Coronary artery (tissue), 2 donors: Measurements from ENCODE around the gene DHRSX.
A peak's percentile ranks its signal among the peaks of the same experiment; 100 is the strongest.
"Not testable (repeated sequence)": the region's sequence is repeated elsewhere in the genome, so short reads cannot be mapped to it uniquely, and the experiment has no call there.

Experiments used
- DNase-seq: peaks from one replicate; pipeline ENCODE4 v3.0.0-alpha.2; 2017; ENCODE audit warnings: low spot score
- H3K27ac ChIP-seq, 2 donors: fragments of 200-600 bp; sonication (generic); one replicate each; pipeline ENCODE4 v1.5.1; 2016 to 2019
- H3K4me3 ChIP-seq: fragments of 200-600 bp; sonication (generic); 2 replicates; pipeline ENCODE4 v1.5.1; 2016; ENCODE audit warnings: mild to moderate bottlenecking, moderate library complexity
- TF ChIP-seq, protein P1 (sequence below): fragments of 200-600 bp; sonication (generic); IDR thresholded peaks from one replicate; pipeline ENCODE4 v1.5.1; 2019; ENCODE audit warnings: antibody characterized with exemption

DHRSX gene

DNA sequence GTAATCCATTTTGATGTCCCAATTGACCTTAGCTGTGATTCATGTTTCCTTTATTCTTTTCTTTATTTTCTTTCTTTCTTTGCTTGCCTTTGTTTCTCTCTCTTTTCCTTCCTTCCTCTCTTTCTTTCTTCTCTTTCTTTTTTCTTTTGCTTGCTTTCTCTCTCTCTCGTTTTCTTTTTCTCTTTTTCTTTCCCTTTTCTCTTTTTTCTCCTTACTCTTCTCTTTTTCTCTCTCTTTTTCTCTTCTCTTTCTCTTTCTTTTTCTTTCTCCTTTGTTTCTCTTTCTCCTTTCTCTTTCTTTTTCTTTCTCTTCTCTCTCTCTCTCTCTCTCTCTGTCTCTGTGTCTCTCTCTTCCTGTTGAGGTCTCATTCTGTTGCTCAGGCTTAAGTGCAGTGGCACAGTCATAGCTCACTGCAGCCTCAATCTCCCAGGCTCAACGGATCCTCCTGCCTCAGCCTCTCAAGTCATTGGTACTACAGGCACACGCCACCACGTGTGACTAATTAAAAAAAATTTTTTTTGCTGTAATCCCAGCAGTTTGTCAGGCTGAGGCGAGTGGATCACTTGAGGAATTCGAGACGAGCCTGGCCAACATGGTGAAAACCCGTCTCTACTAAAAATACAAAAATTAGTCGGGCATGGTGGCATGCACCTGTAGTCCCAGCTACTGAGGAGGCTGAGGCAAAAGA lies 8.0 kb upstream of the DHRSX start:
- peak; percentile 22 for DNase-seq
- Histone ChIP-seq H3K4me3 (no peak overlapping the region), H3K27ac (no peak overlapping the region)
- TF ChIP-seq, protein P1, sequence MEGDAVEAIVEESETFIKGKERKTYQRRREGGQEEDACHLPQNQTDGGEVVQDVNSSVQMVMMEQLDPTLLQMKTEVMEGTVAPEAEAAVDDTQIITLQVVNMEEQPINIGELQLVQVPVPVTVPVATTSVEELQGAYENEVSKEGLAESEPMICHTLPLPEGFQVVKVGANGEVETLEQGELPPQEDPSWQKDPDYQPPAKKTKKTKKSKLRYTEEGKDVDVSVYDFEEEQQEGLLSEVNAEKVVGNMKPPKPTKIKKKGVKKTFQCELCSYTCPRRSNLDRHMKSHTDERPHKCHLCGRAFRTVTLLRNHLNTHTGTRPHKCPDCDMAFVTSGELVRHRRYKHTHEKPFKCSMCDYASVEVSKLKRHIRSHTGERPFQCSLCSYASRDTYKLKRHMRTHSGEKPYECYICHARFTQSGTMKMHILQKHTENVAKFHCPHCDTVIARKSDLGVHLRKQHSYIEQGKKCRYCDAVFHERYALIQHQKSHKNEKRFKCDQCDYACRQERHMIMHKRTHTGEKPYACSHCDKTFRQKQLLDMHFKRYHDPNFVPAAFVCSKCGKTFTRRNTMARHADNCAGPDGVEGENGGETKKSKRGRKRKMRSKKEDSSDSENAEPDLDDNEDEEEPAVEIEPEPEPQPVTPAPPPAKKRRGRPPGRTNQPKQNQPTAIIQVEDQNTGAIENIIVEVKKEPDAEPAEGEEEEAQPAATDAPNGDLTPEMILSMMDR = no peak

- TF ChIP-seq, protein P1 = no peak
- Histone ChIP-seq H3K27ac (no peak overlapping the region), H3K4me3 (no peak overlapping the region)
- DNase-seq = peak; percentile 21
These were observed 7.3 kb upstream of the DHRSX start for GRCh38 chrX:2507904-2508627.

DNA sequence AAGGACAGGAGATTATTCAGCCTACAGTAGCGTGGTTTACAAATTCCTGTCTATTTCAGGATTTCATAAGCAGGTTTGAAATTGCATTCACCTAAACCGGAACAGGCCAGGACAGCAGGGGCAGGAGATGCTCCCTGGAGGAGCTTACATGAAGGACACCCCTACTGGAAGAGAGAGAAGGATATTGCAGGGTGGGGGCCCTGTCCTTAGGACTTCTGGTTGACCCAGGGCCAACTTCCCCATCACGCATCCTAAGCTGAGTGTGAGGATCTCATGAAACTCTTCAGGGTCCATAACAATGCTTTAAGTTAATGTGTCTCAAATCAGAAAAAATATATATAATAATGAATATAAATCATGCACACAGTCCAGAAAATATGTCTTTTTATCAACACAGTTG lies 6.4 kb upstream of the DHRSX start:
- TF ChIP-seq, protein P1 = no peak
- H3K4me3 ChIP-seq = no peak overlapping the region
- peak; percentile 33 for DNase-seq
- H3K27ac ChIP-seq = no peak overlapping the region

DNA sequence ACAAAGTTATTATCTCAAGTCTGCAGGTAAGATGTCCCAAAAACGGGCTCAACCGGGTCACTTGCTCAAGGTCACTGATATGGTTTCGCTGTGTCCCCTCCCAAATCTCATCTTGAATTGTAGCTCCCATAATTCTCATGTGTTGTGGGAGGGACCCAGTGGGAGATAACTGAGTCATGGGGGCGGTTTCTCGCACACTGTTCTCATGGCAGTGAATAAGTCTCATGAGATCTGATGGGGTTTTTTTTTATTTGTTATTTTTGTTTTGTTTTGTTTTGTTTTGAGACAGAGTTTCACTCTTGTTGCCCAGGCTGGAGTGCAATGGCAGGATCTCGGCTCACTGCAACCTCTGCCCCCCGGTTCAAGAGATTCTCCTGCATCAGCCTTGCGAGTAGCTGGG lies 4.6 kb upstream of the DHRSX start:
- DNase-seq = peak; percentile 11
- not testable (repeated sequence) for H3K4me3 ChIP-seq, H3K27ac ChIP-seq

GRCh38 chrX:2504706-2505332 lies 4.0 kb upstream of the DHRSX start:
- Histone ChIP-seq H3K27ac (no peak overlapping the region), H3K4me3 (no peak overlapping the region)
- TF ChIP-seq, protein P1 = no peak
- no peak for DNase-seq

- no peak overlapping the region for H3K27ac ChIP-seq
- TF ChIP-seq, protein P1 = no peak
- peak; percentile 65 for DNase-seq
These were observed 3.1 kb upstream of the DHRSX start for GRCh38 chrX:2503591-2504500.

More at GRCh38 chrX:2503591-2504500, 3.1 kb upstream of the DHRSX start:
- H3K4me3 ChIP-seq = no peak overlapping the region
